ENCODE measurements around the gene HES4. TPM values are rescaled to one million over a fixed set of nuclear protein-coding genes. Genes with fewer than 3 reads are reported as not detected.

HES4 gene
- total RNA-seq, 1 donor from 2014 or later = 149 TPM

- DNase-seq (ENCODE audit: low read depth) = no peak
- no peak overlapping the region for H3K4me2 ChIP-seq (ENCODE audit: low read length)
- no peak overlapping the region for H3K27ac ChIP-seq (ENCODE audit: low read depth, low read length)
- peaks cover 31% of the 10 kb centered on the region for H3K79me2 ChIP-seq (ENCODE audit: insufficient read depth, low read length)
- H3K27me3 ChIP-seq (ENCODE audit: insufficient read depth, low read length) = no peaks in the 10 kb centered on the region
- H2AFZ ChIP-seq (ENCODE audit: low read depth, low read length) = no peak overlapping the region
- TF ChIP-seq EZH2 (IDR thresholded peaks at IDR 0.05; ENCODE audit: insufficient read depth, low read length) (no peak), CTCF (IDR thresholded peaks at IDR 0.05; ENCODE audit: insufficient read depth, low read depth, low read length) (no peak)
- no peaks in the 10 kb centered on the region for H3K9me3 Mint-ChIP-seq (ENCODE audit: unreplicated experiment)
- no peak for FAIRE-seq
- no peak overlapping the region for H3K4me3 Mint-ChIP-seq (ENCODE audit: unreplicated experiment)
- H3K36me3 ChIP-seq (ENCODE audit: insufficient read depth, low read length) = peaks cover 19% of the 10 kb centered on the region
- H3K4me1 Mint-ChIP-seq (ENCODE audit: low read depth, unreplicated experiment) = peaks cover 7% of the 10 kb centered on the region
- no peak overlapping the region for H3K4me3 ChIP-seq (ENCODE audit: insufficient read depth, low read depth, low read length)
- H3K36me3 Mint-ChIP-seq (ENCODE audit: low read depth, unreplicated experiment) = peaks cover 16% of the 10 kb centered on the region
- no peak overlapping the region for H3K27ac Mint-ChIP-seq (ENCODE audit: unreplicated experiment)
- H3K27me3 Mint-ChIP-seq (ENCODE audit: low read depth, unreplicated experiment) = peaks cover 2% of the 10 kb centered on the region
- peaks cover 44% of the 10 kb centered on the region for H4K20me1 ChIP-seq (ENCODE audit: insufficient read depth, low read length)
- peaks cover 2% of the 10 kb centered on the region for H3K4me1 ChIP-seq (ENCODE audit: insufficient read depth, low read length)
- no peaks in the 10 kb centered on the region for H3K9me3 ChIP-seq (ENCODE audit: insufficient read depth, low read depth, low read length)
- no peak overlapping the region for H3K9ac ChIP-seq (ENCODE audit: low read length)
These were observed 44.4 kb downstream of the HES4 start for GRCh38 chr1:955474-955873.

- Histone ChIP-seq H3K27ac (ENCODE audit: low read depth, low read length) (no peak overlapping the region), H3K4me1 (ENCODE audit: insufficient read depth, low read length) (peaks cover 2% of the 10 kb centered on the region), H3K9ac (ENCODE audit: low read length) (no peak overlapping the region), H3K36me3 (ENCODE audit: insufficient read depth, low read length) (peaks cover 22% of the 10 kb centered on the region), H3K4me3 (ENCODE audit: insufficient read depth, low read depth, low read length) (no peak overlapping the region), H3K27me3 (ENCODE audit: insufficient read depth, low read length) (no peaks in the 10 kb centered on the region), H4K20me1 (ENCODE audit: insufficient read depth, low read length) (peaks cover 50% of the 10 kb centered on the region), H3K9me3 (ENCODE audit: insufficient read depth, low read depth, low read length) (no peaks in the 10 kb centered on the region), H2AFZ (ENCODE audit: low read depth, low read length) (no peak overlapping the region), H3K4me2 (ENCODE audit: low read length) (no peak overlapping the region), H3K79me2 (ENCODE audit: insufficient read depth, low read length) (peaks cover 35% of the 10 kb centered on the region)
- peaks cover 16% of the 10 kb centered on the region for H3K36me3 Mint-ChIP-seq (ENCODE audit: low read depth, unreplicated experiment)
- DNase-seq (ENCODE audit: low read depth) (no peak), FAIRE-seq (no peak)
- H3K27ac Mint-ChIP-seq (ENCODE audit: unreplicated experiment) = peak overlapping the region; percentile 35
- no peak overlapping the region for H3K4me3 Mint-ChIP-seq (ENCODE audit: unreplicated experiment)
- H3K27me3 Mint-ChIP-seq (ENCODE audit: low read depth, unreplicated experiment) = peaks cover 2% of the 10 kb centered on the region
- no peaks in the 10 kb centered on the region for H3K9me3 Mint-ChIP-seq (ENCODE audit: unreplicated experiment)
- H3K4me1 Mint-ChIP-seq (ENCODE audit: low read depth, unreplicated experiment) = peaks cover 7% of the 10 kb centered on the region
- no peak for TF ChIP-seq CTCF (IDR thresholded peaks at IDR 0.05; ENCODE audit: insufficient read depth, low read depth, low read length)
- TF ChIP-seq EZH2 (IDR thresholded peaks at IDR 0.05; ENCODE audit: insufficient read depth, low read length) = no peak
These were observed 45.0 kb downstream of the HES4 start for GRCh38 chr1:954927-955326.

GRCh38 chr1:953524-954320 lies 46.2 kb downstream of the HES4 start:
- H3K9me3 ChIP-seq (ENCODE audit: insufficient read depth, low read depth, low read length) = no peaks in the 10 kb centered on the region
- peaks cover 26% of the 10 kb centered on the region for H3K36me3 ChIP-seq (ENCODE audit: insufficient read depth, low read length)
- H3K4me2 ChIP-seq (ENCODE audit: low read length) = no peak overlapping the region
- Mint-ChIP-seq H3K4me3 (ENCODE audit: unreplicated experiment) (no peak overlapping the region), H3K36me3 (ENCODE audit: low read depth, unreplicated experiment) (peaks cover 18% of the 10 kb centered on the region), H3K4me1 (ENCODE audit: low read depth, unreplicated experiment) (peaks cover 7% of the 10 kb centered on the region), H3K9me3 (ENCODE audit: unreplicated experiment) (no peaks in the 10 kb centered on the region), H3K27ac (ENCODE audit: unreplicated experiment) (no peak overlapping the region), H3K27me3 (ENCODE audit: low read depth, unreplicated experiment) (peaks cover 2% of the 10 kb centered on the region)
- no peak overlapping the region for H3K9ac ChIP-seq (ENCODE audit: low read length)
- no peak overlapping the region for H3K27ac ChIP-seq (ENCODE audit: low read depth, low read length)
- TF ChIP-seq EZH2 (IDR thresholded peaks at IDR 0.05; ENCODE audit: insufficient read depth, low read length) (no peak), CTCF (IDR thresholded peaks at IDR 0.05; ENCODE audit: insufficient read depth, low read depth, low read length) (no peak)
- H3K4me3 ChIP-seq (ENCODE audit: insufficient read depth, low read depth, low read length) = no peak overlapping the region
- FAIRE-seq (no peak), DNase-seq (ENCODE audit: low read depth) (no peak)
- no peaks in the 10 kb centered on the region for H3K27me3 ChIP-seq (ENCODE audit: insufficient read depth, low read length)
- no peaks in the 10 kb centered on the region for H3K4me1 ChIP-seq (ENCODE audit: insufficient read depth, low read length)
- no peak overlapping the region for H2AFZ ChIP-seq (ENCODE audit: low read depth, low read length)
- peaks cover 60% of the 10 kb centered on the region for H4K20me1 ChIP-seq (ENCODE audit: insufficient read depth, low read length)
- H3K79me2 ChIP-seq (ENCODE audit: insufficient read depth, low read length) = peaks cover 32% of the 10 kb centered on the region
